Keratinocyte (primary cell): ENCODE results near the gene EPB41L4B.

ENCODE experiments used
- EZH2 ChIP-seq: IDR thresholded peaks from one replicate; pipeline ENCODE4 v1.6.1; 2012; ENCODE audit warnings: inconsistent platforms, mild to moderate bottlenecking, low read length, moderate library complexity
- TF ChIP-seq, protein P1 (sequence below), 3 experiments: IDR thresholded peaks in 1 of 3; conservative IDR thresholded peaks in 1 of 3; optimal IDR thresholded peaks in 1 of 3; 2 replicates in 2 of 3; 3 replicates in 1 of 3; pipeline versions ENCODE3 to v1.5.1; 2011; ENCODE audit warnings: low read length in 3 of 3, mild to moderate bottlenecking in 3 of 3, moderate library complexity in 2 of 3, control low read depth in 1 of 3, inconsistent platforms in 1 of 3; ENCODE audit not compliant: insufficient read depth in 2 of 3; ENCODE audit errors: extremely low read depth in 1 of 3

DNA sequence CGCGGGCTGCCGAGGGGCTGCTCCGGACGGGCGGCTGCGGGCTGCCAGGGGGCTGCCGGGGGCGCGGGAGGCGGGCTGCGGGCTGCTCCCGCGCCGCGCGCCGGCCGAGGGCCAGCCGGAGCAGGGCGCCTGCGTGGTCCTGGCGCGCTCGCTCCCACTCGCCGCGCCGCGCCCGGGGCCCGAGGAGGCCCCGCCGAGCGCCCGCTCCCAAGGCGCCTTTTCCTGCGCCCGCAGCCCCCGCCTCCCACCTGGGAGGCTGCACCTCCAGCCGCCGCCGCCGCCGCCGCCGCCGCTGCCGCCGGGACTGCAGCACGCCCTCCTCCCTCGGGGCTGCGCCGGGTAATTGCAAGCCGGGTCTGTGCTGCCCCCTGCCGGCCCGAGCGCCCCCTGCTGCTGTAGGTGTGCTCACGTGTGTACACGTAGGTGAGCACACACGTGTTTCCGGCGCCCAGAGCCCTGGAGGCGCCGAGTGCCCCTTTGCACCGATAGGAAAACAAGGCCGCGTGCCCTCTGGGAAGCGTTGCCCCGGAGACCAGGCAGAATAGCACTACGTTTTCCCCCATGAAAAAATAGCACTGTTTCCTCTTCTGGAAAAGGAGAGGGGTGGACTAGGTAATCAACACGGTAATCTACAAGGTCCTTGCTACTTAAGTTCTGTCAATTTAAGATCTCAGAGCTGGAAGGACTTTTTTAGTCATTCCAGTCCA lies at the start of gene EPB41L4B:
- TF ChIP-seq, protein P1, sequence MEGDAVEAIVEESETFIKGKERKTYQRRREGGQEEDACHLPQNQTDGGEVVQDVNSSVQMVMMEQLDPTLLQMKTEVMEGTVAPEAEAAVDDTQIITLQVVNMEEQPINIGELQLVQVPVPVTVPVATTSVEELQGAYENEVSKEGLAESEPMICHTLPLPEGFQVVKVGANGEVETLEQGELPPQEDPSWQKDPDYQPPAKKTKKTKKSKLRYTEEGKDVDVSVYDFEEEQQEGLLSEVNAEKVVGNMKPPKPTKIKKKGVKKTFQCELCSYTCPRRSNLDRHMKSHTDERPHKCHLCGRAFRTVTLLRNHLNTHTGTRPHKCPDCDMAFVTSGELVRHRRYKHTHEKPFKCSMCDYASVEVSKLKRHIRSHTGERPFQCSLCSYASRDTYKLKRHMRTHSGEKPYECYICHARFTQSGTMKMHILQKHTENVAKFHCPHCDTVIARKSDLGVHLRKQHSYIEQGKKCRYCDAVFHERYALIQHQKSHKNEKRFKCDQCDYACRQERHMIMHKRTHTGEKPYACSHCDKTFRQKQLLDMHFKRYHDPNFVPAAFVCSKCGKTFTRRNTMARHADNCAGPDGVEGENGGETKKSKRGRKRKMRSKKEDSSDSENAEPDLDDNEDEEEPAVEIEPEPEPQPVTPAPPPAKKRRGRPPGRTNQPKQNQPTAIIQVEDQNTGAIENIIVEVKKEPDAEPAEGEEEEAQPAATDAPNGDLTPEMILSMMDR (optimal IDR thresholded peaks at IDR 0.05 in 1 of 3, IDR thresholded peaks at IDR 0.05 in 1 of 3, conservative IDR thresholded peaks at IDR 0.05 in 1 of 3; ENCODE audit: extremely low read depth in 1 of 3, insufficient read depth in 2 of 3, low read length in 3 of 3) = peak; percentile 67 to 98 (median 91)
- TF ChIP-seq EZH2 = no peak
